Lower leg skin (tissue), 4 donors: Measurements from ENCODE around the gene TRIM17. TPM values are rescaled to one million over a fixed set of nuclear protein-coding genes. Genes with fewer than 3 reads are reported as not detected.

Experiments
- DNase-seq, 2 donors: peaks; one replicate each; pipeline ENCODE4 v3.0.0-alpha.2; 2019; ENCODE audit warnings: low spot score in 2 of 2
- H3K4me3 ChIP-seq: fragments of 200-600 bp; sonication (generic); 2 replicates; pipeline ENCODE4 v1.5.1; 2017; ENCODE audit warnings: mild to moderate bottlenecking, low read depth; ENCODE audit not compliant: poor library complexity, severe bottlenecking
- POLR2A ChIP-seq, 2 donors: fragments of 450-650 bp; IDR thresholded peaks; one replicate each; pipeline ENCODE4 v1.6.1; 2016 to 2017; ENCODE audit warnings: antibody characterized with exemption in 2 of 2, mild to moderate bottlenecking in 1 of 2, moderate library complexity in 1 of 2
- WGBS, 2 donors: methylation state at CpG; one replicate each; pipeline ENCODE4 v1.1.5; 2018; 5-methylcytosine and 5-hydroxymethylcytosine counted together
- intact Hi-C: fragments of 100-400 bp; cut with DNase I; formaldehyde crosslinking; loops from one replicate; pipeline ENCODE4 v1.15.0; 2023; ENCODE audit warnings: low total_unique reads
- total RNA-seq, 4 donors: library from RNA; depleted of rRNA; stranded (reverse); fragments of >200 nt; gene quantifications; one replicate each; pipeline ENCODE4 v1.1.0, GENCODE V29; 2016
- TF ChIP-seq, protein P1 (sequence below), 3 donors: fragments of 450-650 bp; IDR thresholded peaks; one replicate each; pipeline ENCODE4 v1.5.1; 2016; ENCODE audit warnings: antibody characterized with exemption in 3 of 3, mild to moderate bottlenecking in 3 of 3, moderate library complexity in 2 of 3

Gene TRIM17
- total RNA-seq, 4 donors from 2014 or later: 0.97 to 4.2 (median 1.8) TPM

DNA sequence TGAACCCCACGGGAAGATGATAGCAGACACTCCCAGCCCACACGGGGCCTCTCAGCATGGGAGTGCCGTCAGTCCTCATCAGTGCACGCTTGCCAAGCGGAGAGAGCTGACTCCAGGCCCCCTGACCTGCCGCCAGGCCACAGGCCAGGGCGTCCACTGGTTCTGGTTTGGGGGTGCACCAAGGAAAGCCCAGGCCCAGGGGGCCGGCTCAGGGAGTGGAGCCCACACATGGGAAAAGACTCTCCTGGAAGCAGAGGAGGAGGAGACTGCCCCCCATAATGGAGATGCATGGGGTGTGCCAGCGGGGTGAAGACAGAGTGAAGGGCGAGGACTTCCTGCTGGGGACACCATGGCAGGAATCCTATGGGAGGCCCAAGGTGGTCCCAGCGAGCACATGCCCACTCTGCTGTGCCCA, 16.4 kb downstream of the TRIM17 start:
- TF ChIP-seq, protein P1, sequence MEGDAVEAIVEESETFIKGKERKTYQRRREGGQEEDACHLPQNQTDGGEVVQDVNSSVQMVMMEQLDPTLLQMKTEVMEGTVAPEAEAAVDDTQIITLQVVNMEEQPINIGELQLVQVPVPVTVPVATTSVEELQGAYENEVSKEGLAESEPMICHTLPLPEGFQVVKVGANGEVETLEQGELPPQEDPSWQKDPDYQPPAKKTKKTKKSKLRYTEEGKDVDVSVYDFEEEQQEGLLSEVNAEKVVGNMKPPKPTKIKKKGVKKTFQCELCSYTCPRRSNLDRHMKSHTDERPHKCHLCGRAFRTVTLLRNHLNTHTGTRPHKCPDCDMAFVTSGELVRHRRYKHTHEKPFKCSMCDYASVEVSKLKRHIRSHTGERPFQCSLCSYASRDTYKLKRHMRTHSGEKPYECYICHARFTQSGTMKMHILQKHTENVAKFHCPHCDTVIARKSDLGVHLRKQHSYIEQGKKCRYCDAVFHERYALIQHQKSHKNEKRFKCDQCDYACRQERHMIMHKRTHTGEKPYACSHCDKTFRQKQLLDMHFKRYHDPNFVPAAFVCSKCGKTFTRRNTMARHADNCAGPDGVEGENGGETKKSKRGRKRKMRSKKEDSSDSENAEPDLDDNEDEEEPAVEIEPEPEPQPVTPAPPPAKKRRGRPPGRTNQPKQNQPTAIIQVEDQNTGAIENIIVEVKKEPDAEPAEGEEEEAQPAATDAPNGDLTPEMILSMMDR (IDR thresholded peaks at IDR 0.05): no peak
- no peak for TF ChIP-seq POLR2A (IDR thresholded peaks at IDR 0.05)
- WGBS, 2 donors: 87 to 92% methylated on average over 11 of the region's 11 CpGs
- intact Hi-C loops: no loop called here
- DNase-seq: peak in 1 of 2 donors; percentile 68
- H3K4me3 ChIP-seq: no peak overlapping the region

DNA sequence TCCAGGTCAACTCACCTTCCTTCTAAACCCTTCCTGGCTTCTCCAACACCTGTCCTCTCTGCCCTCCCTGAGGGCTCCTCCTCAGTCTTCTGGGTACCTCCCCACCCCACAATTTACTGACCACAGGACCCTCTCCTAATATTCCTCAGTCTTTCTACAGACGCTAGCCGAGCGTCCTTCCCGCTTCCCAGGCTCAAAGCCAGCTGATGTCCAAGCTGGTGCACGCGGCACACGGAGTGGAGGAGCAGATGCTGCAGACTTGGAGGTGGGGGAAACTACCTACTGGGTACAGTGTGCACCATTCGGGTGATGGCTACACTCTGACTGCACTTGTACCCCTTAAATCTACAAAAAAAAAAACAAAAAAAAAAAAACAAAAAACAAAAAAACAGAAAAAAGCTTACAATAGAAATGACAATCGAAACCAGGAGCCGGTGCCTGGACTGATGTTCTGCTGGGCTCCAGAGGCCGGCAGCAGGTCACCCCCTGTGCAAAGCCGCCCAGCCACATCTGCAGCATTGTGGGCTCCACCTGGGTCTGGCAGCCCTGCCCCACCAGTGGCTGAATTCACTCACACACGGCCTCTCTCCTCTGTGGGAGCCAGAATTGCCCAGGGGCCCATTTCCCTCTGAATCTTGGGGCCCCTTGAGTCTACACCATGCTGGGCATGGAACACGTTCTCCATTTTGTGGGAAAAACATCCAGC, 17.0 kb downstream of the TRIM17 start:
- H3K4me3 ChIP-seq: no peak overlapping the region
- intact Hi-C loops: no loop called here
- TF ChIP-seq POLR2A (IDR thresholded peaks at IDR 0.05): no peak
- TF ChIP-seq, protein P1 (IDR thresholded peaks at IDR 0.05): no peak
- WGBS, 2 donors: 93 to 94% methylated on average over 14 of the region's 14 CpGs
- peak in 1 of 2 donors; percentile 66 for DNase-seq

DNA sequence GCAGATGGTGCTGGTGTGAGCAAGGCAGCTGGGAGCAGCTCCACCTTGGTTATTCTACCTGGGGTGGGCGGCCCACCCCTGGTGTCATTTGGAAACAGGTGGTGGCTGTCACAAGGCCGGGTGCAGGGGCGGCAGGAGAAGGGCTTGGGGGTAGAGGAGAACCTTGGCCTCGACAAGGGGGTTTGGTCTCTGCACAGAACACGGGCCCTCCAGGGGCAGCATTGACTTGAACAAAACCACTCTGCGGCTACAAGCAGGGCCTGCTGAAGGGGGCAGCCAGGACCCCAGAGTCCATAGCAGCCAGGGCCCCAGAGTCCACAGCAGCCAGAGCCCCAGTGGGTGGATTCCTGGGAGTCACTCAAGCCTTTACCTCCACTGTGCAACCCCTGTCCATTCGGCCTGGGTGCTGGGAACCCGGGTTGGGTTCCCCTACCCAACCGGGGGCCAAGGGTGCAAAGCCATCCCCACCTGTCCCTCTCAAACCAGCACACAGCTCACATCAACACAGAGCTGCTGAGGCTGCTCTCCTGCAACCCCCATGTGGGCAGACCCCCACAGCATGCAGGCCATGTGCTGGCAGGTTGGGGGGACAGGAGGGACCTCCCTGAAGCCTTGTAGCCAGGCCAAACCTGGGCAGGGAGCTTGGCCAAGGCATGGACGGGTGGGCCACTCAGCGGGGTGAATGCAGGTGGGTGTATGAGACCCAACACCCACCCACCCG, 17.8 kb downstream of the TRIM17 start:
- intact Hi-C loops: no loop called here
- TF ChIP-seq, protein P1 (IDR thresholded peaks at IDR 0.05): no peak
- no peak for TF ChIP-seq POLR2A (IDR thresholded peaks at IDR 0.05)
- H3K4me3 ChIP-seq: no peak overlapping the region
- 87 to 95% methylated on average over 7 to 12 of the region's 12 CpGs for WGBS, 2 donors
- DNase-seq: peak in 1 of 2 donors; percentile 75

DNA sequence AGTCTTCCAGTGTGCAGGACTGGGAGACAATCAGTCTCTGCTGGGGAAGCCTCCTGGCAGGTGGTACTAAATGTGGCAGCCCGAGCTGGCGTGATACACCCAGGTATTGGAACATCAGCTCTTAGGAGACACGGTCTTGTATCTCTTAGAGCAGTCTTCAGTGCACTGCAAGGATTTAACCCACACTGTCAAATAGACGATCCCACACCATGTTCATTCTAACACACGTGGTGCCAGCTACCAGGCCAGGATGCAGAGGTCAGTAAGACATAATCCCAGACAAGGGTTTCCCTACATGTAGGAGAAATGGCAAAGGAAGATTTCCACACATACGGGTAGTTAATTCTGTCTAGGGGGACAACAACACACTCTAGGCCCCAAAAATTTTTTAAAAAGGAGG, 18.7 kb downstream of the TRIM17 start:
- no peak overlapping the region for H3K4me3 ChIP-seq
- 92 to 95% methylated on average over 6 of the region's 6 CpGs for WGBS, 2 donors
- DNase-seq: peak in 1 of 2 donors; percentile 21
- intact Hi-C loops: no loop called here
- TF ChIP-seq POLR2A (IDR thresholded peaks at IDR 0.05): no peak
- TF ChIP-seq, protein P1 (IDR thresholded peaks at IDR 0.05): no peak

DNA sequence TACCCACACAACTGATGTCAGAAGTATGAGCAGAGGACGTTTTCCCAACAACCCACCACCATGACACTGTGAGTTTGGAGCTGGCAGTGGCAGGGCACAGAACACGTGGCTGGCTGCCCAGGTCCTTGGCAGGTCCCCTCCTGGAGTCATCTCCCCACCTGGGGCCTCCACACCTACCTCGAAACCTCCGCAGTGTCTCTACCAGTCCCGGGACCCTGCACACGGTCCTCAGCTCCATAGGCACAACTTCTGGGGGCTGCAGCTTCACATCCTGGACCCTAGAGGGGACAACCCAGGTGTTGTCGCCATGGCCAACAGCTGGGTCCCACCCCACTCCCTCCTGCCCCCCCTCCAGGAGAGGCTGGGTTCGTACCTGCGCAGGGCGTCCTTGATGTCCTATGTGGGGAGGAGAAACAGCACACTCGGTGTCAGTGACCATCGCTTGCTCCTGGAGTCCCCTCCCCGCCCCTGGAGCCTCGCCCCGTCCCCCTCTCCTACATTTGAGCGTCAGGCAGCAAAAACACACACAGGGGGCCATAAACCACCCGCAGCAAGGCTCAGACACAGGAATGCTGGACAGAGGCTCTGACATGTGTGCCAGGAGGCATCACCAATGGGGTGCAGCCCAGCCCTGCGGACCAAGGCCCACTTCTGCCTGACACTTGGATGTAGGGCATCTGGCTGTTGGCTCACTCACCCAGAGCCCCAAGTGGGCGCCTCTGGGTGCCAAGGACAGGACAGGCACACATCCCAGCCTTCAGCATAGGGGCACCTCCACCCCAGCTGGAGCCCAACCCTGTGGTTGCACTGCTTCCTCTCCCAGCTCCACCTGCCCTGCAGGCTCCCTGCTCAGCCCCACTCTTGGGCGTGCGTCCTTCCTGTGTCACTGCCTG, 19.6 kb downstream of the TRIM17 start:
- peak in 1 of 2 donors; percentile 77 for DNase-seq
- H3K4me3 ChIP-seq: no peak overlapping the region
- intact Hi-C loops: no loop called here
- 88 to 91% methylated on average over 19 to 21 of the region's 21 CpGs for WGBS, 2 donors
- TF ChIP-seq, protein P1 (IDR thresholded peaks at IDR 0.05): no peak
- no peak for TF ChIP-seq POLR2A (IDR thresholded peaks at IDR 0.05)
